GM19463 (cell line): Measurements from ENCODE around the gene IL1B.

ENCODE experiments used
- ATAC-seq: cut with Tn5 transposase; IDR thresholded peaks from one replicate; pipeline ENCODE4 v1.9.1; 2021; ENCODE audit warnings: mild to moderate bottlenecking, moderate library complexity; ENCODE audit not compliant: unreplicated experiment

Gene IL1B

DNA sequence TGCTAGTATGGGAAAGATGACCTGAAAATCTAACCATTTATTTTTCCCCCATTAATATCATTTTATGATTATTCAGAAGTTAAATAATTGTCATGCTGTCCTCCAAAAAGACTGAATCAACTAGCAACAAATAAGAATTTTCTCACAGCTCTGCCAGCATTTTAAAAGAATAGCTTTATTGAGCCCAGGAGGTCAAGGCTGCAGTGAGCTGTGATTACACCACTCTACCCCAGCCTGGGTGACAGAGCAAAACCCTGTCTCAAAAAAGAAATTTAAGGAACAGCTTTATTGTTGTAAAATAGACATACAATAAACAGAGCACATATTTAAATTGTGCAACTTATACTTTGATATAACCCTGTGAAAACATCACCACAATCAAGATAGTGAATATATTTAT is 27.5 kb downstream of the IL1B start:
- no peak for ATAC-seq

GRCh38 chr2:112807233-112807807 is 29.3 kb downstream of the IL1B start:
- no peak for ATAC-seq

DNA sequence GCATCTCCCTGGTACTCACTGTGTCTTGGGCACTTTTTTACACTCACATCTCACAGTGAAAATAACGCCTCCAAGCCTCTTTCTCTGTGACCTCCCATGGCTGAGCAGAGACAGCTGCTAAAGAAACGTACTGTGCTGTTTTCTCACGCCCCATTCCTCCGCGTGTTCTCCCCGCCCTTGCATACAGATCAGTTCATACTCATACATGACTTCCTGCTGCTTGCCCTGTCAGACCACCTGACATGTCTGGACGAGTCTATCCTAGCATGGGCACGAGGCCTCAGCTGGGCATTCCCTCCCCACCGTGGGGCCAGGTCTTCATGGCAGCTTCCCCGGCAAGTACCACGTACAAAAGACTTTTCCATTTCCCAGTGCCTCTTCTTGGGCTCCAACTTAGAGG is 31.0 kb downstream of the IL1B start:
- ATAC-seq, result no peak

DNA sequence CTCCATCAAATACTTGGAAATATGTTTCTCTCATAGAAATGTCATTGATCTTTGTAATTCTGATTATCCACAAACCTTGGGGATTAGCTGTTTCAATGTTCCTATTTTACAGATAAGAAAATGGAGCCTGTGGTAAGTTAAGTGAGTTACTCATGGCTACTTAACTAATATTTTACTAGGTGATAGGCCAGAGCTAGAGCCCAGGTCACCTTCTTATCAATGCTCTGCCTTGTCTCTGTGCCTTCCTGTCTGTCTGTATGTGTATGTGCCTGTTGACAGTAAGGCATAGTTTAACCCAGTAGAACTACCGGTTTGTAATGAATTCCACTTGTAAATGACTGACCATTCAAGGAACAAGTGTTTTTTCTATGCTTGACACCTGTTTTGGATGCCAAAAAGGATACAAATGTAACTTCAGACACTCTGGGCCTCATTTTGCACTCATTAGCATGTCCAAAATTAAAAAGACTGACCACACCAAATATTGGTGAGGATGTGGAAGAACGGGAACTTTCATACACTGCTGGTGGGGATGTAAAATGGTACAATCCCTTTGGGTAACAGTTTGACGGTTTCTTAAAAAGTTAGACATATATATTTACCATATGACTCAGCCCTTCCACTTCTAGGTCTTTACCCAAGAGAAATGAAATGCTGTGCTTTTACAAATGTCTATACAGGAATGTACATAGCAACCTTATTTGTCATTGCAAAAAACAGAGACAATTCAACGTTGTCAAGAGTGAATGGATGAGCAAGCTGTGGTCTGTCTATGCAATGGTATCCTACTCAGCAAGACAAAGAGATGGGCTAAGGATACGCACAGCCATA is 32.7 kb downstream of the IL1B start:
- ATAC-seq, result peak; percentile 56

- ATAC-seq, result no peak
Observed at GRCh38 chr2:112800881-112801583, 35.5 kb downstream of the IL1B start.

- no peak for ATAC-seq
Observed at GRCh38 chr2:112798979-112799975, 37.3 kb downstream of the IL1B start.

- no peak for ATAC-seq
Observed at GRCh38 chr2:112796486-112796885, 40.1 kb downstream of the IL1B start.

DNA sequence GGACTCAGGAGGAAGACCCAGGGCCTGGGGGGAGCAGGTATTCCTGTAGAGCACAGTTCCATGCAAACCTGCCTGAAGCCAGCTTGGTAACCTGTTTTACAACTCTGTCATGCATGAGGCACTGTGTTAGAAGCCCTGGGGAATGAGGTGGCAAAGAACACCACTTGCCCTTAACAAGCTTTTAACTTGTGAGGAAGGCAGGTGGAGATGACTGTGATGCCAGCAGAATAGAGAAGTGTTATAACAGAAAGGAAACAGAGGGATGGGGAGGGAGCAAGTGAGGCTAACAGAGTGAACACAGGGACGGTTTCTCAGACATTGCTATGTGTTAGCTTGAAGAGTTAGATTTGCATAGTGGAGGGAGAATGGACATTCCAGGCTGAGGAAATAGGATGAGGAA is 40.8 kb downstream of the IL1B start:
- no peak for ATAC-seq

DNA sequence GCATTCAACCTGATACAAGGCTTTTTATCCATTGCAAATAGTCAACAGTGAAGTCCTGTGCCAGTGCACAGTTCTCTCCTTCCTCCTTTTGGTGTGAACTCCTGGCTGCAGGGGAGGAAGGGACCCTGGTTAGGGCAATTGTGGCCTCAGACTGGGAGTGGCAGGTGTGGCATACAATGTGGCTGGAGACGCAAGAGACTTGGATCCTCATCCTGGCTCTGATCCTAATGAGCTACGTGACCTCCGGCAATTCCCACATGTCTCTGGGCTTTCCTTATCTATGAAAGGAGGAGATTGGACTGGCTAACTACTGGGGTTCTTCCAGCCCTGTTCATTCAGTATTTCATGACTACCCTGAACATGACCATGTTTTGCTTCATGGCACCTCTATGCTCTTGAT is 41.7 kb downstream of the IL1B start:
- ATAC-seq, result no peak

- peak; percentile 71 for ATAC-seq
Observed at GRCh38 chr2:112794131-112794733, 42.3 kb downstream of the IL1B start.

- ATAC-seq, result no peak
Observed at GRCh38 chr2:112793449-112793978, 43.1 kb downstream of the IL1B start.

DNA sequence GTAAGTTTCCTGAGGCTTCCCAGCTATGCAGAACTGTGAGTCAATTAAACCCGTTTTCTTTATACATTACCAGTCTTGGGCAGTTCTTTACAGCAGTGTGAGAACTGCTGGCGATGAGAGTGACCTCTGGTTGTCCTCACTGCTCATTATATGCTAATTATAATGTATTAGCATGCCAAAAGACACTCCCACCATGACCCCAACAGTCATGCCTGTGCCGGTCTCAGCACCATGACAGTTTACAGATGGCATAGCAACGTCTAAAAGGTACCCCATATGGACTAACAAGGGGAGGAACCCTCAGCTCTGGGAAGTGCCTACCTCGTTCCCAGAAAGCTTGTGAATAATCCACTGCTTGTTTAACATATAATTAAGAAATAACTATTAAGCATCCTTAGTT is 44.2 kb downstream of the IL1B start:
- ATAC-seq, result no peak

DNA sequence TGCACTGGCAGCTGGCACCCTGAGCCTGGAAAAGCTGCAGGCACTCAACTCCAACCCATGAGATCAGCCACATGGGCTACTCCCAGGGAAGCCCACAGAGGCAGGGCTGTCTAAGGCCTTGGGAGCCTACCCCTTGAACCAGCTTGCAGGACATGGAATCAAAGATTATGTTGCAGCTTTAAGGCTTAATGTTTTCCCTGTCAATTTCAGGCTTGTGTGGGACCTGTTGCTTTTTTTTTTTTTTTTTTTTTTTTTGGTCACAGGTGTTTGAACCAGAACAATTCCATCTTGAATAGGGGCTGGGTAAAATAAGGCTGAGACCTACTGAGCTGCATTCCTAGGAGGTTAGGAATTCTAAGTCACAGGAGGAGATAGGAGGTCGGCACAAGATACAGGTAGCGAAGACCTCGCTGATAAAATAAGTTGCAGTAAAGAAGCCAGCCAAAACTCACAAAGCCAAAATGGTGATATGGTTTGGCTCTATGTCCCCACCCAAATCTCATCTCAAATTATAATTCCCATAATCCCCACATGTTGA is 44.8 kb downstream of the IL1B start:
- no peak for ATAC-seq

DNA sequence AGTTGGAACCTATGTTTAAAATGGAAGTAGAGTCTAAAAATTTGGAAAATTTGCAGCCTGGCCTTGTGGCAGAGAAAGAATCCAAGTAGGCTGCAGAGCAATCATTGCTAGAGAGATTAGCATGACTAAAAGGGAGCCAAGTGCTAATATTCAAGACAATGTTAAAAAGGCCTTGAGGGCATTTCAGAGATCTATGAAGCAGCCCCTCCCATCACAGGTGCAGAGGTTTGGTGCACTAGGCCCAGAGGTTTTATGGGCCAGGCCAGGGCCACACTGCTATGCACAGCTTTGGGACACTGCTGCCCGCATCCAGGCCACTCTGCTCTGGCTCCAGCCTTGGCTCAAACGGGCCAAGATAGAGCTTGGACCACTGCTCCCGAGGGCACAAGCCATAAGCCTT is 45.6 kb downstream of the IL1B start:
- ATAC-seq, result no peak

DNA sequence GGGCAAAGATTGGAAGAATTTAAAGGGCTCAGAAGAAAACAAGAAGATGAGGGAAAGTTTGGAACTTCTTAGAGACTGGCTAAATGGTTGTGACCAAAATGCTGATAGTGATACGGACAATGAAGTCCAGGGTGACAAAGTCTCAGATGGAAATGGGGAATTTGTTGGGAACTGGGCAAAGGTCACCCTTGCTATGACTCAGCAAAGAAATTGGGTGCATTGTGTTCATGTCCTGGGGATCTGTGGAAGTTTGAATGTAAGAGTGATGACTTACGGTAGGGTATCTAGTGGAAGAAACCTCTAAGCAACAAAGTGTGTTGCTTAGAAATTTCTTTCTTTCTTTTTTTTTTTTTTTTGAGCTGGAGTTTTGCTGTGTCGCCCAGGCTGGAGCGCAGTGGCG is 46.3 kb downstream of the IL1B start:
- no peak for ATAC-seq

GRCh38 chr2:112789186-112789585 is 47.4 kb downstream of the IL1B start:
- no peak for ATAC-seq

GRCh38 chr2:112788653-112789052 is 47.9 kb downstream of the IL1B start:
- ATAC-seq, result no peak

- ATAC-seq, result no peak
Observed at GRCh38 chr2:112787729-112788393, 48.7 kb downstream of the IL1B start.

GRCh38 chr2:112787294-112787693 is 49.3 kb downstream of the IL1B start:
- no peak for ATAC-seq
